SK-N-MC (cell line): ENCODE results near the gene ATOX1.
"Not testable (repeated sequence)": the region's sequence is repeated elsewhere in the genome, so short reads cannot be mapped to it uniquely, and the experiment has no call there.

ENCODE experiments used
- DNase-seq: peaks from one replicate; pipeline ENCODE4 v3.0.0-alpha.2; 2011; ENCODE audit warnings: low read depth, low spot score
- H3K27ac ChIP-seq: fragments of 200-600 bp; sonication (generic); 2 replicates; pipeline ENCODE4 v1.5.1; 2016; ENCODE audit warnings: mixed run types
- H3K36me3 ChIP-seq: fragments of 200-600 bp; sonication (generic); 2 replicates; pipeline ENCODE4 v1.6.1; 2017; ENCODE audit warnings: antibody characterized with exemption, low read length, mixed read lengths; ENCODE audit not compliant: insufficient read depth
- H3K4me3 ChIP-seq: fragments of 200-600 bp; sonication (generic); 2 replicates; pipeline ENCODE4 v1.5.1; 2016
- H3K9ac ChIP-seq: fragments of 200-600 bp; sonication (generic); 2 replicates; pipeline ENCODE4 v1.8.0; 2017; ENCODE audit warnings: mixed run types, mixed read lengths; ENCODE audit not compliant: insufficient read length
- H3K9me3 ChIP-seq: fragments of 200-600 bp; sonication (generic); 2 replicates; pipeline ENCODE4 v1.6.1; 2017; ENCODE audit warnings: low read depth, mild to moderate bottlenecking, antibody characterized with exemption, low read length, moderate library complexity, mixed read lengths
- EZH2 ChIP-seq: fragments of 200-600 bp; sonication (generic); IDR thresholded peaks from one replicate; pipeline ENCODE4 v1.6.1; 2017; ENCODE audit warnings: antibody characterized with exemption
- FOXP2 ChIP-seq: optimal IDR thresholded peaks from 2 replicates; pipeline ENCODE3; 2011; ENCODE audit warnings: mild to moderate bottlenecking, moderate library complexity; ENCODE audit not compliant: insufficient read depth; ENCODE audit errors: extremely low read length, control extremely low read depth
- POLR2AphosphoS5 ChIP-seq: IDR thresholded peaks from 2 replicates; pipeline ENCODE4 v1.6.1; 2012; ENCODE audit warnings: mild to moderate bottlenecking, low read depth, low read length, borderline replicate concordance

The ATOX1 gene

DNA sequence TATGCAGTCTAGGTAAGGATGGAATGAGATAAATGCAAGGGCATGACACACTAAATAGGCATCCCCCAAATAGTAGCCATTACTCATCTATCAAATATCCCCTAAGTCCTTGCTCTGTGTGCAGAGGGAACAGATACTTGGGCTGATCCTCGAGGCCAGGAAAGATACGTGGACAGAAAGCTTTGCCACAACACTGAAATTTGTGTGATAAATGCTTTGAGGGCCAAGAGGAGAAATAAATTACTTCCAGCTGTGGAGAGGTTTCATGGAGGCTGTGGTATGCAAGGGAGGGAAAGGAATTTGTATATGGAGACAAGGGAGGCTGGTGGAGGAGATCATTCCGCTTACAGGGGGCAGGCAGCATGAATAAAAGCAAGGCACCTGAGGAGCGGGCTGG is 18.5 kb downstream of the ATOX1 start:
- peak overlapping the region; percentile 65 for H3K9ac ChIP-seq
- H3K9me3 ChIP-seq, result no peaks in the 10 kb centered on the region
- peak overlapping the region; percentile 73 for H3K4me3 ChIP-seq
- peak overlapping the region; percentile 91 for H3K27ac ChIP-seq
- TF ChIP-seq EZH2 (no peak), FOXP2 (no peak), POLR2AphosphoS5 (no peak)
- peaks cover under 1% of the 10 kb centered on the region; the same call in 1 of the 2 replicates for H3K36me3 ChIP-seq
- no peak for DNase-seq

DNA sequence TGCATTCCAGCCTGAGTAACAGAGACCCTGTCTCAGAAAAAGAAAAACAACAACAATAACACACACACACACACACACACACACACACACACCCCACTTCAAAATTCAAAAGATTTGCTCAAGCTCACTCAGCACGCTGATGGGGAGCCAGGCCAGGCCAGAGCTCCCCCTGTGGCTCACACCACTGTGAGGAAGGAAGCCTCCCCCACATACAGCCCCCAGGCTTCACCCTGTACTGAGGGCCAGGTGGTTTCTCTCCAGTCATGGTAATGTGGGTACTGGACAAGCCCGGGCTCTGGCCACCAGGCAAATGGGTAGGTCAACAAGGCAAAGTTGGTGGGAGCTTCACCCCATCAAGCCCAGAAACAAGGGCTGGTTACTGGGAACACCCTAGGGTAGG is 19.0 kb downstream of the ATOX1 start:
- TF ChIP-seq FOXP2 (no peak), EZH2 (no peak), POLR2AphosphoS5 (no peak)
- no peaks in the 10 kb centered on the region; the same call in 1 of the 2 replicates for H3K36me3 ChIP-seq
- H3K9ac ChIP-seq, result no peak overlapping the region
- H3K27ac ChIP-seq, result peak overlapping the region; percentile 91
- H3K9me3 ChIP-seq, result no peaks in the 10 kb centered on the region
- no peak overlapping the region; the same call in 1 of the 2 replicates for H3K4me3 ChIP-seq
- no peak for DNase-seq

DNA sequence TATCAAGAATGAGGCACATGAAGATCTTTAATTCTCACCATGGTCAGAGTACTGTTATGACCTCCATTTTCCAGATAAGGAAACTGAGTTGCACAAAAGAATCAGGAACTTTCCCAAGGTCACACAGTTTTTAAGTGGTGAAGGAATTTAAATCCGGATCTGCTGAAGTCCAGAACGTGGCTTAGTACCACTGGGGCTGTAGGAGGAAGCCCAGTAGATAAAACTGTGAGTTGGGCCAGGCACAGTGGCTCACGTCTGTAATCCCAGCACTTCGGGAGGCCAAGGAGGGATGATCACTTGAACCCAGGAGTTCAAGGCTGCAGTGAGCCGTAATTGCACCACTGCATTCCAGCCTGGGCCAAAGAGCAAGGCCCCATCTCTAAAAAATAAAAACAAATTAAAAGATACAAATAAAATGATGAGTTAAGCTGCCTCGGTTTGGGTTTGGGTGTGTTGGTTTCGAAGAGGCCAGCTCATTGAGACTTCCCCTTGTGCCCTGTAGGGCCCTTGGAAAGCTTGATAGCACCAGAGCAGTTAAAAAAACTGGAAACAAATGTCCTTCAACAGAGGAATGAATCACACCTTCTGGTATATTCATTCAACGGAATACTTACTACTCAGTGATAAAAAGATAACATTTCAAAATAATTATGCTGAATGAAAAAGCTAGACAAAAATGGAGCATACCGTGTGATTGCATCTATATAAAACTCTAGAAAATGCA is 20.1 kb downstream of the ATOX1 start:
- H3K27ac ChIP-seq, result no peak overlapping the region
- no peak overlapping the region for H3K4me3 ChIP-seq
- TF ChIP-seq FOXP2, result no peak
- no peak for TF ChIP-seq EZH2
- TF ChIP-seq POLR2AphosphoS5, result no peak
- no peak for DNase-seq
- H3K9me3 ChIP-seq, result no peaks in the 10 kb centered on the region
- H3K36me3 ChIP-seq, result no peaks in the 10 kb centered on the region; the same call in 1 of the 2 replicates
- no peak overlapping the region for H3K9ac ChIP-seq

DNA sequence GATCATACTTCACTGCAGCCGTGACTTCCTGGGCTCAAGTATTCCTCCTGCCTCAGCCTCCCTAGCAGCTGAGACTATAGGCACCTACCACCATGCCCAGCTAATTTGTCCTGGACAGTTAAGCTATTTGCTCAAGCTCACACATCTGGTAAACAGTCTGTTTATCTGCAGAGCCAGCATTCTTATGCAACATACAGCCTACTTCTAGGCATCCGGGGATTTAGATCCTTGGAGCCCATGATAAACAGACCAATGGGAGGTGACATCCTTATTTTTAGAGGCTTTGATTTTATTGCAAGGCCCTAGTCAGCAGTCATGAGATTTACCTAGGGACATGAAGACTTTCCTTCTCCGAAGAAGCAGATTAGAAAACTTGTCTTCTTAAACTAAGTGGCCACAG is 21.0 kb downstream of the ATOX1 start:
- no peak overlapping the region for H3K9ac ChIP-seq
- DNase-seq, result no peak
- no peaks in the 10 kb centered on the region for H3K9me3 ChIP-seq
- TF ChIP-seq FOXP2 (no peak), EZH2 (no peak), POLR2AphosphoS5 (no peak)
- H3K27ac ChIP-seq, result no peak overlapping the region
- H3K36me3 ChIP-seq, result no peaks in the 10 kb centered on the region
- H3K4me3 ChIP-seq, result no peak overlapping the region

DNA sequence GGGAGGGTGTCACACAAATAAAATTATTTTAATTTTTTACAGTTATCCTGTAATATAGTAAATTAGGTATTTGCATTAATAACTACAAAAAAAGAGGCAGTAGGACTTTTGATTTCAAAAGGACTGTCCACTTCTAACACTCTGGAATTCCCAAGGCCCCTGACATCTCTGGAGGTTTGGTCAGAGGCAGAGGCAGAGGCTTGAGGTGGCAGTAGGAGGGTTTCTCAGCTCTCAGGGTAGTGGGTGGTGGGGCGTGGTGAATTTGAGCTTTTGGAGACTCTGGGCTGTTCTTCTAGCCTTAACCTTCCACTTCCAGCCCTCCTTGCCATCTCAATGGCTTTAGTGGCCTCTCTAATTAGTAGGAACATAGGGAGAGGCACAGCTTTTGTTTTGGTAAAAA is 22.8 kb downstream of the ATOX1 start:
- no peak overlapping the region for H3K9ac ChIP-seq
- DNase-seq, result no peak
- H3K27ac ChIP-seq, result no peak overlapping the region
- H3K9me3 ChIP-seq, result no peaks in the 10 kb centered on the region
- TF ChIP-seq POLR2AphosphoS5, result no peak
- H3K4me3 ChIP-seq, result no peak overlapping the region
- H3K36me3 ChIP-seq, result no peaks in the 10 kb centered on the region

DNA sequence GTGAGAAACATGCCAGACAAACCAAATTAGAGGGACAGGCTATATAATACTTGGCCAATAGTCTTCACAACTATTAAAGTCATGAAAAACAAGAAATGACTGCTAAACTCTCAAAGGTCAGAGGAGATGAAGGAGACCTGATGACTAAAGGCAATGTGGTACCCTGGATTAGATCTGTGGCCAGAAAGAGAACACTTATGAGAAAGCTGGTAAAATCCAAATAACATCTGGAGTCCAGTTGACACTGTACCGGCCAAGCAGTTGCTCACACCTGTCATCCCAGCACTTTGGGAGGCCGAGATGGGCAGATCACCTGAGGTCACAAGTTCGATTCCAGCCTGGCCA is 24.4 kb downstream of the ATOX1 start:
- H3K9ac ChIP-seq, result no peak overlapping the region
- H3K4me3 ChIP-seq, result no peak overlapping the region
- H3K27ac ChIP-seq, result no peak overlapping the region
- no peak for TF ChIP-seq FOXP2
- TF ChIP-seq EZH2, result no peak
- TF ChIP-seq POLR2AphosphoS5, result no peak
- H3K36me3 ChIP-seq, result no peaks in the 10 kb centered on the region
- DNase-seq, result no peak
- no peaks in the 10 kb centered on the region for H3K9me3 ChIP-seq

DNA sequence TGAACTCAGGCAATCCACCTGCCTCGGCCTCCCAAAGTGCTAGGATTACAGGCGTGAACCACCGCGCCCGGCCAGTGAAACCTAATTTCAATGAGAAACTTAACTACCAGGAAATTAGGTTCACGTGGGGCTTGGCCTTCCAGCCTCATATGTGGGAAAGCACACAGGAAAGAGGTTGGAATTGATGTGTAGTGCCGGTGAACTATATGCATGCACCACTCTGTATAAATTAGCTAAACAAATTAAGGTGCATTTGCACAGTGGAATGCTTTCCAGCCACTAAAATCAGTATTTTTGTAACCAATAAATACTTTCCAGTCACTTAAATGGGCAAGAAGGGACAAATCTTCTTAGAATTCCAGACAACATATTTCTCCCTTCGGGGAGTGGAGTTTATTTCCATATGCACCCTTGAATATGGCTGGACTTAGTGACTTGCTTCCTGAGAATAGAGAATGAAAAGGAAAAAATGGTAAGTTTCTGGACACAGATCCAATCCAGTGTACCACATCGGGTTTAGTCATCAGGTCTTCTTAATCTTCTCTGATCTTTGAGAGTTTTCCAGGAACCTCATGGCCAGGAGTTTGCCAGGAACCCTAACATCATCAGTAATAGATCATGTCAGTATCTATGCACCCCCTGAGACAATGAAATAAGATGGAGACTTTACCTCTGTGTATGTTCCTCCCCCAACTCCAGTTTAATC is 24.9 kb downstream of the ATOX1 start:
- Histone ChIP-seq H3K9ac (no peak overlapping the region), H3K27ac (no peak overlapping the region), H3K36me3 (no peaks in the 10 kb centered on the region), H3K9me3 (no peaks in the 10 kb centered on the region), H3K4me3 (no peak overlapping the region)
- TF ChIP-seq FOXP2, result no peak
- no peak for TF ChIP-seq EZH2
- TF ChIP-seq POLR2AphosphoS5, result no peak
- no peak for DNase-seq

DNA sequence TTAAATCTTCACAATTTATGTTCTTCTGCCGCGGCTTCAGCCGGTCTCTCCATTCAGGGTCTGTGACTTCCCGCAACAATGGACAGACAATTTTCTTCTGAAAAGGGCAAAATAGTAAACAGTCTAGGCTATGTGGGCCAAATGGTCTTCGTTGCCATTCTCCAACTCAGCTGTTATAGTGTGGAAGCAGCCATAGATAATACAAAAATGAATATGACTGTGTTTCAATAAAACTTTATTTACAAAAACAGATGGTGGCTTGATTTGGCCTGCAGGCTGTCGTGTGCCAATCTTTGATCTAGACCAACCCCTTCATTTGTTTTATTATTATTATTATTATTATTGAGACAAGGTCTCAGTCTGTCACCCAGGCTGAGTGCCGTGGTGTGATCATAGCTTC is 28.1 kb downstream of the ATOX1 start:
- Histone ChIP-seq H3K36me3 (no peaks in the 10 kb centered on the region), H3K9ac (no peak overlapping the region), H3K9me3 (no peaks in the 10 kb centered on the region), H3K27ac (0 out of 2 replicates have a peak overlapping the region, but pooled peaks have one; percentile 25), H3K4me3 (no peak overlapping the region)
- TF ChIP-seq FOXP2, result no peak
- TF ChIP-seq POLR2AphosphoS5, result no peak
- DNase-seq, result no peak

DNA sequence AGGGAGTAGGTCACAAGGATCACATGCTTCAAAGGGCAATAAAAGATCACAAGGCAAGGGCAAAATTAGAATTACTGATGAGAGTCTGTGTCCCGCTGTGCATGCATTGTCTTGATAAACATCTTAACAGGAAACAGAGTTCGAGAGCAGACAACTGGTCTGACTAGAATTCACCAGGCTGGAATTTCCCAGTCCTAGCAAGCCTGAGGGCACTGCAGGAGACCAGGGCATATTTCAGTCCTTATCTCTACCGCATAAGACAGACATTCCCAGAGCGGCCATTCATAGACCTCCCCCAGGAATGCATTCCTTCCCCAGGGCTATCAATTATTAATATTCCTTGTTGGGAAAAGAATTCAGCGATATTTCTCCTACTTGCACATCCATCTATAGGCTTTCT is 28.8 kb downstream of the ATOX1 start:
- peak overlapping the region; percentile 25; the same call in 1 of the 2 replicates for H3K27ac ChIP-seq
- not testable (repeated sequence) for H3K9me3 ChIP-seq, H3K9ac ChIP-seq, H3K36me3 ChIP-seq, H3K4me3 ChIP-seq, DNase-seq
